Astrocyte (in vitro differentiated cells and primary cell): ENCODE measurements around the gene IPPK. TPM values are rescaled to one million over a fixed set of nuclear protein-coding genes. Genes with fewer than 3 reads are reported as not detected.

Experiments
- DNase-seq: peaks from one replicate; pipeline ENCODE4 v3.0.0-alpha.2; 2010; ENCODE audit warnings: low read depth
- FAIRE-seq: peaks from 2 replicates; lab custom pipeline; 2011; peaks lifted over from hg19 to GRCh38; lab: Jason Lieb, UNC
- H2AFZ ChIP-seq: 2 replicates; pipeline ENCODE4 v1.6.0; 2012; ENCODE audit warnings: low read depth, low read length, inconsistent platforms
- H3K27ac ChIP-seq: 2 replicates; pipeline ENCODE4 v1.5.1; 2011; ENCODE audit warnings: low read depth, low read length, inconsistent platforms
- H3K27me3 ChIP-seq: 2 replicates; pipeline ENCODE4 v1.6.0; 2011; ENCODE audit warnings: low read length, inconsistent platforms; ENCODE audit not compliant: insufficient read depth
- H3K36me3 ChIP-seq: 2 replicates; pipeline ENCODE4 v1.5.1; 2011; ENCODE audit warnings: low read length, inconsistent platforms; ENCODE audit not compliant: insufficient read depth
- H3K4me1 ChIP-seq: 2 replicates; pipeline ENCODE4 v1.5.1; 2011; ENCODE audit warnings: low read length, inconsistent platforms; ENCODE audit not compliant: insufficient read depth
- H3K4me2 ChIP-seq: 2 replicates; pipeline ENCODE4 v1.6.0; 2012; ENCODE audit warnings: low read length, inconsistent platforms
- H3K4me3 ChIP-seq: 2 replicates; pipeline ENCODE4 v1.5.1; 2011; ENCODE audit warnings: low read depth, mild to moderate bottlenecking, low read length, inconsistent platforms; ENCODE audit not compliant: insufficient read depth
- H3K79me2 ChIP-seq: 2 replicates; pipeline ENCODE4 v1.6.0; 2012; ENCODE audit warnings: mild to moderate bottlenecking, low read length, inconsistent platforms; ENCODE audit not compliant: insufficient read depth
- H3K9ac ChIP-seq: 2 replicates; pipeline ENCODE4 v1.6.0; 2012; ENCODE audit warnings: mild to moderate bottlenecking, low read length, inconsistent platforms
- H3K9me3 ChIP-seq: 2 replicates; pipeline ENCODE4 v1.5.1; 2012; ENCODE audit warnings: low read depth, mild to moderate bottlenecking, low read length, inconsistent platforms; ENCODE audit not compliant: insufficient read depth
- H4K20me1 ChIP-seq: 2 replicates; pipeline ENCODE4 v1.6.0; 2012; ENCODE audit warnings: low read length, inconsistent platforms; ENCODE audit not compliant: insufficient read depth
- H3K27ac Mint-ChIP-seq: one replicate; pipeline ENCODE4 v1.8.0; 2021; ENCODE audit warnings: mild to moderate bottlenecking, mixed read lengths; ENCODE audit not compliant: unreplicated experiment
- H3K27me3 Mint-ChIP-seq: one replicate; pipeline ENCODE4 v1.8.0; 2021; ENCODE audit warnings: low read depth, mixed read lengths; ENCODE audit not compliant: unreplicated experiment
- H3K36me3 Mint-ChIP-seq: one replicate; pipeline ENCODE4 v1.8.0; 2021; ENCODE audit warnings: low read depth, mixed read lengths; ENCODE audit not compliant: unreplicated experiment
- H3K4me1 Mint-ChIP-seq: one replicate; pipeline ENCODE4 v1.8.0; 2021; ENCODE audit warnings: low read depth, mixed read lengths; ENCODE audit not compliant: unreplicated experiment
- H3K4me3 Mint-ChIP-seq: one replicate; pipeline ENCODE4 v1.8.0; 2021; ENCODE audit warnings: mild to moderate bottlenecking, moderate library complexity, mixed read lengths; ENCODE audit not compliant: unreplicated experiment
- H3K9me3 Mint-ChIP-seq: one replicate; pipeline ENCODE4 v1.8.0; 2021; ENCODE audit warnings: mild to moderate bottlenecking, mixed read lengths; ENCODE audit not compliant: unreplicated experiment
- EZH2 ChIP-seq: IDR thresholded peaks from 2 replicates; pipeline ENCODE4 v1.6.1; 2012; ENCODE audit warnings: mild to moderate bottlenecking, low read length, inconsistent platforms; ENCODE audit not compliant: insufficient read depth
- total RNA-seq: library from RNA; stranded (reverse); gene quantifications from 2 replicates; pipeline ENCODE4 v1.2.1, GENCODE V29; 2021
- TF ChIP-seq, protein P1 (sequence below): IDR thresholded peaks from 2 replicates; pipeline ENCODE4 v1.5.1; 2011; ENCODE audit warnings: low read depth, mild to moderate bottlenecking, inconsistent platforms, low read length, moderate library complexity; ENCODE audit not compliant: insufficient read depth

IPPK gene
- total RNA-seq, 1 donor from 2014 or later = 14.1 TPM

DNA sequence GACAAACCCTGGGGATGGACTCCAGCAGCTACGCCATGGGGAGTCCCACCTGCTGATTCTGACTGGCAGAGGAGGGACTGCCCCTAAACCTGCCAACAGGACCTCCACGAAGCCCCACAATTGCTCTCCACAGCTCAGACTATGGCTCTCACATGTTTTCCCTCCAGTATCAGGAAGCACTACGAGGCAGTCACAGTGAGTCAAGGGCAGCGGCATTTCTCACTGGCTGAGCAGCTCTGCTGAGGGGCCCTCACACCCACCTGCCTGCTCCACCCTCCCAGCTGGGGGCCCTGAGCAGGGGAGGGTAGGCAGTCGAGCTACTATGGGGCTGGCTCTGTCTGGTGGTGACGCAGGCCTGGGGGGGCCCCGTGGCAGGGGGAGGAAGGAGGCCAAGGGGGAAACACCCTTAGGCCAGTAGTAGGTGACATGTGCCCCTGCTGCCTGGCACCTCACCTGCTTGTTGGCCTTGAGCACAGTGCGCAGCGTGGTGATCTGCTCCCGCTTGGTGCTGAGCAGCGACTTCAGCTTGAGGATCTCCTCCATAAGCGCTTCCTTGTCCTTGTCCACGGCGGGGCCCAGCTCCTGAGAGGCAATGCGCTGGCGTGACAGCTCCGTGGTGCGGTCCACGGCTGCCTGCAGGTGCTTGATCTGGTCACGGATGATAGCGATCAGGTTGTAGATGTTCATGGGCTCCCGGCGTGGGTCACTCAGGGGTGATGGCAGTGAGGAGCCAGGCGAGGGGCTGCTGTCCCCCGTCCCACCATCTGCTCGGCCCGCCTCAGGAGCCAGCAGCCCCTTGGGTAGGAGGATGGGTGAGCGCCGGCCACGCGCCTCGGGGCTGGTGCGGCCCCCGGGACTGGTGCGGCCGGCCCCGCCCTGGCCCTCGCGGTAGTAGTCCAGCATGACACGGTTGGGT lies 48.4 kb upstream of the IPPK start:
- H3K36me3 Mint-ChIP-seq = peaks cover 15% of the 10 kb centered on the region
- FAIRE-seq = no peak

DNA sequence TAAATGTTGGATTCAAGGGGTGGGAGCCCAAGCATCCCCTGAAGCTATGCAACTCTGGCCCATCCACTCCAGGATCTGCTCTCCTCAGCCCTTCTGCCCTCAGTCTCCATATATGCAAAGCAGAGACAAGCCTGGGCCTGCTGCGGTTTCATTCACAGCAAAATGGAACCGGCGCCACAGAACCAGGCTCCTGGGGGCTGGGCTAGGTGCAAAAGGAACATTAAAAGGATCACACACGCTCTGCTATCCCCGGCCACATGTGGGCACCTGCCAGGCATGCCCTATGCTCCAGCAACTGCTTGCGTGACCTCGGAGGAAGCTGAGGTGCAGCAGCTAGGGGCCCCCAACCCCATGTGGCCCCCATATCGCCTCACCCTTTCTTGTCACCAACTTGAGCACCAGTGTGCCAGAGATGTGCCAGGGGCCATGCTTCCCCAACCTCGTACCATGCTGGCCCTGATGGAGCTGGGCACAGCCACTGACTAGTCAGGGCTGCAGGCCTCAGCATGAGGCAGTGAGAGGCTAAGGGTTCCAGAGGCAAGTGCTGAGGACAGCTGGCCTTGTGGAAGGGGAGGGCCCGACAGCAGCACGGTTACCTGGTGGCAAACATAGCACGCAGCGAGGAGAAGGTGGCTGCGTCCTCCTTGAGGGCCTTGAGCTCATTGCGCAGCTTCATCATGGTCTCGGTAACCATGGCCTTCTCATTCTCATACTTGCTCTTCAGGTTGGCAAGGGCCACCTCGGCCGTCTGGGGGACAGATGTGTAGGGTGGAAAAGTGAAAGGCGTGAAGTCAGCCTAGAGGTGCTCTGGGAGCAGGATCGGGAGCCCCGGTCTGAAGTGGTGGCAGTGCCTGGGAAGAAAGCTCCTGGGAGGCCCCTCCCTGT lies 47.5 kb upstream of the IPPK start:
- H3K36me3 Mint-ChIP-seq = peaks cover 15% of the 10 kb centered on the region
- H3K4me1 Mint-ChIP-seq = peaks cover 6% of the 10 kb centered on the region
- H3K27ac Mint-ChIP-seq = no peak overlapping the region
- Histone ChIP-seq H3K4me1 (no peaks in the 10 kb centered on the region), H3K9me3 (no peaks in the 10 kb centered on the region), H3K79me2 (peaks cover 4% of the 10 kb centered on the region), H3K27me3 (no peaks in the 10 kb centered on the region), H3K27ac (no peak overlapping the region), H3K4me2 (no peak overlapping the region), H3K9ac (no peak overlapping the region), H2AFZ (no peak overlapping the region), H4K20me1 (peaks cover 48% of the 10 kb centered on the region), H3K4me3 (no peak overlapping the region), H3K36me3 (peaks cover 31% of the 10 kb centered on the region)
- H3K27me3 Mint-ChIP-seq = no peaks in the 10 kb centered on the region
- no peak for FAIRE-seq
- no peak for TF ChIP-seq EZH2
- TF ChIP-seq, protein P1, sequence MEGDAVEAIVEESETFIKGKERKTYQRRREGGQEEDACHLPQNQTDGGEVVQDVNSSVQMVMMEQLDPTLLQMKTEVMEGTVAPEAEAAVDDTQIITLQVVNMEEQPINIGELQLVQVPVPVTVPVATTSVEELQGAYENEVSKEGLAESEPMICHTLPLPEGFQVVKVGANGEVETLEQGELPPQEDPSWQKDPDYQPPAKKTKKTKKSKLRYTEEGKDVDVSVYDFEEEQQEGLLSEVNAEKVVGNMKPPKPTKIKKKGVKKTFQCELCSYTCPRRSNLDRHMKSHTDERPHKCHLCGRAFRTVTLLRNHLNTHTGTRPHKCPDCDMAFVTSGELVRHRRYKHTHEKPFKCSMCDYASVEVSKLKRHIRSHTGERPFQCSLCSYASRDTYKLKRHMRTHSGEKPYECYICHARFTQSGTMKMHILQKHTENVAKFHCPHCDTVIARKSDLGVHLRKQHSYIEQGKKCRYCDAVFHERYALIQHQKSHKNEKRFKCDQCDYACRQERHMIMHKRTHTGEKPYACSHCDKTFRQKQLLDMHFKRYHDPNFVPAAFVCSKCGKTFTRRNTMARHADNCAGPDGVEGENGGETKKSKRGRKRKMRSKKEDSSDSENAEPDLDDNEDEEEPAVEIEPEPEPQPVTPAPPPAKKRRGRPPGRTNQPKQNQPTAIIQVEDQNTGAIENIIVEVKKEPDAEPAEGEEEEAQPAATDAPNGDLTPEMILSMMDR = no peak
- no peak overlapping the region for H3K4me3 Mint-ChIP-seq
- no peak for DNase-seq
- no peaks in the 10 kb centered on the region for H3K9me3 Mint-ChIP-seq

More for the DNA sequence above, 48.4 kb upstream of the IPPK start:
- Histone ChIP-seq H3K9ac (no peak overlapping the region), H3K4me3 (no peak overlapping the region), H2AFZ (no peak overlapping the region), H3K79me2 (peaks cover 8% of the 10 kb centered on the region), H3K27me3 (no peaks in the 10 kb centered on the region), H3K36me3 (peaks cover 36% of the 10 kb centered on the region), H4K20me1 (peaks cover 56% of the 10 kb centered on the region), H3K4me1 (peaks cover 4% of the 10 kb centered on the region), H3K9me3 (no peaks in the 10 kb centered on the region), H3K27ac (no peak overlapping the region), H3K4me2 (no peak overlapping the region)
- Mint-ChIP-seq H3K27ac (no peak overlapping the region), H3K27me3 (no peaks in the 10 kb centered on the region), H3K4me1 (peaks cover 11% of the 10 kb centered on the region), H3K9me3 (no peaks in the 10 kb centered on the region), H3K4me3 (no peak overlapping the region)
- no peak for DNase-seq
- TF ChIP-seq, protein P1 = no peak
- no peak for TF ChIP-seq EZH2
